Measurements from ENCODE around the gene VANGL2. TPM values are rescaled to one million over a fixed set of nuclear protein-coding genes. Genes with fewer than 3 reads are reported as not detected.

The VANGL2 gene
- total and polyA plus RNA-seq, 9 of the 15 experiments (the other 6 are each of a cell fraction or from before 2014, with no cell fraction given), result 0.28 to 4.0 (median 0.98) TPM

GRCh38 chr1:160362168-160362957 is 38.0 kb upstream of the VANGL2 start (continued):
- TF ChIP-seq TEAD4 (IDR thresholded peaks at IDR 0.05; ENCODE audit: low read length) (no peak), TEAD4 (CRISPR knock-in tag; IDR thresholded peaks at IDR 0.05; ENCODE audit: borderline replicate concordance) (no peak), TRIM28 (IDR thresholded peaks at IDR 0.05) (peak; percentile 47; the same call in 1 of the 2 replicates), KDM4B (IDR thresholded peaks at IDR 0.05; ENCODE audit: borderline replicate concordance in 2 of 2, low read depth in 1 of 2) (peak in 1 of 2 experiments; percentile 39; a peak in 1 of 4 replicates), E2F8 (IDR thresholded peaks at IDR 0.05; ENCODE audit: low read depth, partially characterized antibody) (peak; percentile 60), ZNF589 (CRISPR knock-in tag; IDR thresholded peaks at IDR 0.05; ENCODE audit: low read depth) (peak; percentile 95), TBL1XR1 (IDR thresholded peaks at IDR 0.05; ENCODE audit: low read length in 2 of 2) (0 out of 4 replicates have a peak, but pooled peaks of 1 of the 2 experiments have one; percentile 28), VEZF1 (CRISPR knock-in tag; IDR thresholded peaks at IDR 0.05) (peak; percentile 90), ZBTB9 (CRISPR knock-in tag; IDR thresholded peaks at IDR 0.05) (no peak), RBFOX2 (IDR thresholded peaks at IDR 0.05; ENCODE audit: low read depth, low read length) (no peak; the same call in 1 of the 2 replicates), RAD51 (IDR thresholded peaks at IDR 0.05; ENCODE audit: borderline replicate concordance, low read depth) (no peak; the same call in 1 of the 2 replicates), TAF9B (IDR thresholded peaks at IDR 0.05; ENCODE audit: partially characterized antibody) (no peak), YY1 (IDR thresholded peaks at IDR 0.05; ENCODE audit: borderline replicate concordance in 1 of 3, control insufficient read depth in 1 of 3, extremely low read depth in 1 of 3, insufficient read depth in 3 of 3, insufficient read length in 1 of 3, insufficient replicate concordance in 2 of 3, low read depth in 1 of 3, low read length in 2 of 3) (peak in 1 of 3 experiments; percentile 24), FOXJ3 (CRISPR knock-in tag; IDR thresholded peaks at IDR 0.05) (no peak), MYC (IDR thresholded peaks at IDR 0.05; ENCODE audit: low read depth, low read length) (peak; percentile 69), MYC (CRISPR knock-in tag; IDR thresholded peaks at IDR 0.05; ENCODE audit: borderline replicate concordance, low read depth) (peak; percentile 46; the same call in 1 of the 2 replicates), POLR3G (IDR thresholded peaks at IDR 0.05; ENCODE audit: extremely low read depth, insufficient read length, insufficient replicate concordance) (no peak)
- TF ChIP-seq, protein P1, sequence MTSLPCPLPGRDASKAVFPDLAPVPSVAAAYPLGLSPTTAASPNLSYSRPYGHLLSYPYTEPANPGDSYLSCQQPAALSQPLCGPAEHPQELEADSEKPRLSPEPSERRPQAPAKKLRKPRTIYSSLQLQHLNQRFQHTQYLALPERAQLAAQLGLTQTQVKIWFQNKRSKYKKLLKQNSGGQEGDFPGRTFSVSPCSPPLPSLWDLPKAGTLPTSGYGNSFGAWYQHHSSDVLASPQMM (CRISPR knock-in tag; IDR thresholded peaks at IDR 0.05), result no peak
- TF ChIP-seq, protein P2, sequence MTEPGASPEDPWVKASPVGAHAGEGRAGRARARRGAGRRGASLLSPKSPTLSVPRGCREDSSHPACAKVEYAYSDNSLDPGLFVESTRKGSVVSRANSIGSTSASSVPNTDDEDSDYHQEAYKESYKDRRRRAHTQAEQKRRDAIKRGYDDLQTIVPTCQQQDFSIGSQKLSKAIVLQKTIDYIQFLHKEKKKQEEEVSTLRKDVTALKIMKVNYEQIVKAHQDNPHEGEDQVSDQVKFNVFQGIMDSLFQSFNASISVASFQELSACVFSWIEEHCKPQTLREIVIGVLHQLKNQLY (CRISPR knock-in tag; conservative IDR thresholded peaks at IDR 0.05), result no peak

All from K562 (cell line).